Colonic mucosa (tissue), 4 donors: Measurements from ENCODE around the gene TMEM176B. TPM values are rescaled to one million over a fixed set of nuclear protein-coding genes. Genes with fewer than 3 reads are reported as not detected.

Experiments
- DNase-seq: peaks from one replicate; pipeline ENCODE4 v3.0.0-alpha.2; 2020
- H3K27ac ChIP-seq: fragments of 200-600 bp; one replicate; pipeline ENCODE4 v1.8.0; 2021
- H3K27me3 ChIP-seq: fragments of 200-600 bp; one replicate; pipeline ENCODE4 v1.8.0; 2021
- H3K36me3 ChIP-seq: fragments of 200-600 bp; one replicate; pipeline ENCODE4 v1.8.0; 2021
- H3K4me1 ChIP-seq: fragments of 200-600 bp; one replicate; pipeline ENCODE4 v1.8.0; 2021; ENCODE audit warnings: mild to moderate bottlenecking
- H3K4me3 ChIP-seq: fragments of 200-600 bp; one replicate; pipeline ENCODE4 v1.8.0; 2021
- H3K9ac ChIP-seq, 2 donors: one replicate each; pipeline ENCODE4 v1.7.0; 2013; ENCODE audit warnings: control low read depth in 2 of 2, low read depth in 2 of 2, low read length in 2 of 2
- H3K9me3 ChIP-seq: fragments of 200-600 bp; one replicate; pipeline ENCODE4 v1.8.0; 2021
- intact Hi-C: fragments of 100-400 bp; cut with DNase I; formaldehyde crosslinking; loops from one replicate; pipeline ENCODE4 v1.14.1; 2022
- total RNA-seq, 2 donors: library from RNA; stranded (reverse); fragmentation: NEBNext Ultra II Directional in 1 of 2; extraction: Animal tissue kit (Norgen Biotek cat#: 25700) in 1 of 2; gene quantifications; one replicate each; pipeline ENCODE4 v1.2.1, GENCODE V29; 2021
- TF ChIP-seq, protein P1 (sequence below): fragments of 200-600 bp; IDR thresholded peaks from one replicate; pipeline ENCODE4 v1.8.0; 2022; ENCODE audit warnings: antibody characterized with exemption, mild to moderate bottlenecking
- donor health status: healthy.
- donor health status: DM: no; HTN: no; CAD: no.
- donor health status: DM: no; HTN: no; CAD: no.

Gene TMEM176B
- total RNA-seq, 2 donors from 2014 or later: 154 to 256 TPM

DNA sequence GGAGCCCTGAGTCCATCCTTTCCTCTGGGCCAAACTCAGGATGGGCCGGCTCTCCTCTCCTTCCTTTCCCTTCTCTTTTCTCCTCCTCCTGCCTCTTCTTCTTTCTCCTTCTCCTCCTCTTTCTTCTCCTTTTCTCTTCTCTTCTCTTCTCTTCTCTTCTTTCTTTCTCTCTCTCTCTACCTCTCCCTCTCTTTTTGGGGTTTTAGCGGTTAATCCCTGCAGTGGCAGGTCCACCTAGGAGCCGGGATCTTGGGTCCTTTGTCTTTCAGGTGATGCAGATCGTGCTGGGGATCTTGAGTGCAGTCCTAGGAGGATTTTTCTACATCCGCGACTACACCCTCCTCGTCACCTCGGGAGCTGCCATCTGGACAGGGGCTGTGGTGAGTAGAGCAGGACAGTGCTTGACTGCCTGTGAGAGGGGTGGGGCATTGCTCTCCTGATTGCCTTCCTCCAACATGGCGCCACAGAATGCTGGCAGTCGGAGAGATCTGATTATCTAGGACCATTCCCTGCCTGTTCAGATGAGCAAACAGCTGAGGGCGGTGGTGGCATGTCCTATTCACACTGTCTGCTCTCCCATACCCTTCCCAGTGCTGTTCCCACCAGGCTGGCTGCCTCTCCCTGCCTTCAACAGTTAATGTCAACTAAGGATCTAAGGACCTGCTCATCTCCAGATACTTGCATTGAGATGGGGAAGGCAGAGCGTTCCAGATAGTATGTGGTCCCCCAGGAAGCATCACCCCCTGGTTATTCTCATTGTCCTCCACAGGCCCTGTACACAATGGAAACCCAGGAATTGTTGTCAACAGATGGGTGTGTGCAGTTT lies 2.0 kb upstream of the TMEM176B start:
- intact Hi-C loops: no loop called here
- TF ChIP-seq, protein P1, sequence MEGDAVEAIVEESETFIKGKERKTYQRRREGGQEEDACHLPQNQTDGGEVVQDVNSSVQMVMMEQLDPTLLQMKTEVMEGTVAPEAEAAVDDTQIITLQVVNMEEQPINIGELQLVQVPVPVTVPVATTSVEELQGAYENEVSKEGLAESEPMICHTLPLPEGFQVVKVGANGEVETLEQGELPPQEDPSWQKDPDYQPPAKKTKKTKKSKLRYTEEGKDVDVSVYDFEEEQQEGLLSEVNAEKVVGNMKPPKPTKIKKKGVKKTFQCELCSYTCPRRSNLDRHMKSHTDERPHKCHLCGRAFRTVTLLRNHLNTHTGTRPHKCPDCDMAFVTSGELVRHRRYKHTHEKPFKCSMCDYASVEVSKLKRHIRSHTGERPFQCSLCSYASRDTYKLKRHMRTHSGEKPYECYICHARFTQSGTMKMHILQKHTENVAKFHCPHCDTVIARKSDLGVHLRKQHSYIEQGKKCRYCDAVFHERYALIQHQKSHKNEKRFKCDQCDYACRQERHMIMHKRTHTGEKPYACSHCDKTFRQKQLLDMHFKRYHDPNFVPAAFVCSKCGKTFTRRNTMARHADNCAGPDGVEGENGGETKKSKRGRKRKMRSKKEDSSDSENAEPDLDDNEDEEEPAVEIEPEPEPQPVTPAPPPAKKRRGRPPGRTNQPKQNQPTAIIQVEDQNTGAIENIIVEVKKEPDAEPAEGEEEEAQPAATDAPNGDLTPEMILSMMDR: no peak
- Histone ChIP-seq H3K36me3 (no peaks in the 10 kb centered on the region), H3K4me3 (peak overlapping the region; percentile 53), H3K27ac (peak overlapping the region; percentile 91), H3K27me3 (no peaks in the 10 kb centered on the region), H3K9me3 (no peaks in the 10 kb centered on the region), H3K9ac (peak overlapping the region; percentile 92 to 97), H3K4me1 (peaks cover 4% of the 10 kb centered on the region)
- peak; percentile 50 for DNase-seq

GRCh38 chr7:150801242-150801945 lies 1.2 kb upstream of the TMEM176B start:
- Histone ChIP-seq H3K27me3 (no peaks in the 10 kb centered on the region), H3K27ac (peak overlapping the region; percentile 91), H3K9ac (peak overlapping the region; percentile 92 to 97), H3K36me3 (no peaks in the 10 kb centered on the region), H3K9me3 (no peaks in the 10 kb centered on the region), H3K4me1 (peaks cover 4% of the 10 kb centered on the region), H3K4me3 (peak overlapping the region; percentile 53)
- no peak for DNase-seq
- TF ChIP-seq, protein P1: no peak
- intact Hi-C loops: no loop called here

- Histone ChIP-seq H3K9me3 (no peaks in the 10 kb centered on the region), H3K27me3 (no peaks in the 10 kb centered on the region), H3K4me3 (peak within 1 kb of the TSS; percentile 53), H3K36me3 (no peaks in the 10 kb centered on the region), H3K4me1 (peaks cover 4% of the 10 kb centered on the region), H3K27ac (peak within 1 kb of the TSS; percentile 91), H3K9ac (peak within 1 kb of the TSS; percentile 97 to 98)
- TF ChIP-seq, protein P1: no peak
- peak; percentile 61 for DNase-seq
- intact Hi-C loops: no loop called here
Observed at GRCh38 chr7:150800581-150801241, 547 bp upstream of the TMEM176B start, which contains the start of gene TMEM176A. Gene TMEM176A (plus strand): TSS chr7:150800769. CDS start chr7:150801551, 782 bp downstream.

- no peaks in the 10 kb centered on the region for H3K36me3 ChIP-seq
- H3K4me1 ChIP-seq: peaks cover 4% of the 10 kb centered on the region
- H3K4me3 ChIP-seq: peak overlapping the region; percentile 53
- H3K27ac ChIP-seq: peak overlapping the region; percentile 91
- TF ChIP-seq, protein P1: no peak
- intact Hi-C loops: no loop called here
- peak overlapping the region; percentile 97 to 98 for H3K9ac ChIP-seq
- no peaks in the 10 kb centered on the region for H3K9me3 ChIP-seq
- H3K27me3 ChIP-seq: no peaks in the 10 kb centered on the region
- no peak for DNase-seq
Observed at GRCh38 chr7:150799156-150799555, 1.0 kb downstream of the TMEM176B start.

DNA sequence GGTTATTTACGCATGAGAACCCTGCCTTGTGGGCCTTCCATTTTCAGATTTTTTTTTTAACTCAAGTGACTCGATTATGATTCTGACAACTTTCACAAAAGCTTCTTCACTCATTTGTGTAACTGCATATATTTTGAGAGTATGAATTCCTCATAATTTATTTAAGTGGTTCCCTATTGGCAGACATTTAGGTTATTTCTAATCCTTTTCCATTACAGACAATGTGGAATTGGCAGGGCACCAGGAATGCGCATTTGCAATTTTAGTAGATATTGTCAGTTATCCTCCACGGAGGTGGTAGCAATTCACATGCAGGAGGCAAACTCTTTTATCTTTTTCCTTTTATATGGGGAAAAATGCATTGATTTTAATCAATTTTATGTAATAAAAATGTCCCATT lies 2.5 kb downstream of the TMEM176B start:
- no peak overlapping the region for H3K9ac ChIP-seq

More for the DNA sequence above, 2.5 kb downstream of the TMEM176B start:
- Histone ChIP-seq H3K9me3 (no peaks in the 10 kb centered on the region), H3K27me3 (no peaks in the 10 kb centered on the region), H3K4me3 (no peak overlapping the region), H3K27ac (peak overlapping the region; percentile 26), H3K36me3 (no peaks in the 10 kb centered on the region), H3K4me1 (peaks cover 4% of the 10 kb centered on the region)
- TF ChIP-seq, protein P1: no peak
- intact Hi-C loops: no loop called here
- DNase-seq: no peak
